AG04449 (cell line): Measurements from ENCODE around the gene CFAP119.
A peak's percentile ranks its signal among the peaks of the same experiment; 100 is the strongest.

Source experiments
- CTCF ChIA-PET: fragments of 350-600 bp; formaldehyde crosslinking; extraction: SDS; loops from one replicate; lab custom pipeline; 2021; ENCODE audit warnings: antibody characterized with exemption; lab: Yijun Ruan, JAX
- POLR2A ChIA-PET: fragments of 400-600, 350-600 bp; formaldehyde crosslinking; extraction: SDS; loops from one replicate; lab custom pipeline; 2020; ENCODE audit warnings: antibody characterized with exemption, inconsistent platforms; lab: Yijun Ruan, JAX
- DNase-seq: peaks from one replicate; pipeline ENCODE4 v3.0.0-alpha.2; 2010; ENCODE audit warnings: low read depth, low spot score
- H3K4me3 ChIP-seq: 2 replicates; pipeline ENCODE4 v1.5.1; 2011; ENCODE audit warnings: low read depth, mild to moderate bottlenecking, control low read depth, low read length
- CTCF ChIP-seq: IDR thresholded peaks from one replicate; pipeline ENCODE4 v1.5.1; 2011; ENCODE audit warnings: mild to moderate bottlenecking, moderate library complexity, low read length, control low read depth, inconsistent platforms; ENCODE audit not compliant: insufficient read depth; ENCODE audit errors: missing control alignments

Gene CFAP119

GRCh38 chr16:30741461-30741914 is 20.4 kb downstream of the CFAP119 start:
- ChIA-PET CTCF (interaction anchor here (0.9 kb wide), 1 partner anchor 12 kb away, joined by 4 read pairs; no protein-coding TSS in a partner anchor), POLR2A (no interaction called here)

DNA sequence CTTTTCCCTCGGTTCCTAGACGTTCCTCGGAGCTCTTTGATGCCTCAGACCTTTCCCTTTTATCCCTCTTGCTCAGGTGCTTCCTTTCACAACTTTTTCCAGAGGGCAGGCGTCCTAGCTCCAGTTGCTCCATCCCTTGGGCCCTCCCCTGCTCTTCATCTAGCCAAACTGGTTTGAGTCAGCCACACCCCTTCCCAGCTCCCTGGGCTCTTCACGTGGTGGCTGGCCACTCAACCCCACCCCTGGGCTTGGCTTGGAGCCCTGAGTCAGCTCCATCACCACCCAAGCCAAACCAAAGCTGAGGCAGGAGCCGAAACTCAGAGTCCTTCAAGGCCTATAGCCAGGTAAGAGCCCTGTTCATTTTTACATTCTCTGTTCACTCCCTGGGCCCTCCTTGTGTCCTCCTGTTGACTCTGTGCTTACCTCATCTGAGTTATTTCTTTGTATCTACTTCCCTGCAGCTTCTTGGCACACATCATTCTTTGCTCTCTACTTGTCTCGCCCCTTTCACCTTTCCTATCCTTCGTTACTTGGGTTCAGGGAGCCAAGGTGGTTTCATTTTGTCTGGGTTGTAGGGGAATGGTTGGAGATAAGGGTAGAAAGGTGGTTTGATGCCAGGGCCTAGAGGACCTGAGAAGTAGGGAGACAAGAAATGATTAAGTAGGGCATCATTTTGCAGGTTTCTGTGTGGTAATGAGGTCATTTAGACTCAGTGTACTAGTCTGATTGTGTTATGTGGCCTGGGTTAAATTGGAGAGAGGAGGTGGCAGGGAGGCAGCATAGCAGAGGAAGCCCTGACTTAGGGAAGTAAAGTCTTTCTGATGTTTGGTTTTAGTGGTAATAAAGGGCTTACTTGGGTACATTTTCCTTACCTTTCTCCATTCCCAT is 21.3 kb downstream of the CFAP119 start:
- POLR2A ChIA-PET = no interaction called here
- DNase-seq = no peak
- no peak for TF ChIP-seq CTCF
- no peak overlapping the region for H3K4me3 ChIP-seq
- CTCF ChIA-PET = interaction anchor here (0.9 kb wide), 1 partner anchor 11 kb away, joined by 4 read pairs; no protein-coding TSS in a partner anchor

More at GRCh38 chr16:30741461-30741914, 20.4 kb downstream of the CFAP119 start:
- TF ChIP-seq CTCF = no peak
- no peak overlapping the region for H3K4me3 ChIP-seq
- DNase-seq = peak; percentile 63

DNA sequence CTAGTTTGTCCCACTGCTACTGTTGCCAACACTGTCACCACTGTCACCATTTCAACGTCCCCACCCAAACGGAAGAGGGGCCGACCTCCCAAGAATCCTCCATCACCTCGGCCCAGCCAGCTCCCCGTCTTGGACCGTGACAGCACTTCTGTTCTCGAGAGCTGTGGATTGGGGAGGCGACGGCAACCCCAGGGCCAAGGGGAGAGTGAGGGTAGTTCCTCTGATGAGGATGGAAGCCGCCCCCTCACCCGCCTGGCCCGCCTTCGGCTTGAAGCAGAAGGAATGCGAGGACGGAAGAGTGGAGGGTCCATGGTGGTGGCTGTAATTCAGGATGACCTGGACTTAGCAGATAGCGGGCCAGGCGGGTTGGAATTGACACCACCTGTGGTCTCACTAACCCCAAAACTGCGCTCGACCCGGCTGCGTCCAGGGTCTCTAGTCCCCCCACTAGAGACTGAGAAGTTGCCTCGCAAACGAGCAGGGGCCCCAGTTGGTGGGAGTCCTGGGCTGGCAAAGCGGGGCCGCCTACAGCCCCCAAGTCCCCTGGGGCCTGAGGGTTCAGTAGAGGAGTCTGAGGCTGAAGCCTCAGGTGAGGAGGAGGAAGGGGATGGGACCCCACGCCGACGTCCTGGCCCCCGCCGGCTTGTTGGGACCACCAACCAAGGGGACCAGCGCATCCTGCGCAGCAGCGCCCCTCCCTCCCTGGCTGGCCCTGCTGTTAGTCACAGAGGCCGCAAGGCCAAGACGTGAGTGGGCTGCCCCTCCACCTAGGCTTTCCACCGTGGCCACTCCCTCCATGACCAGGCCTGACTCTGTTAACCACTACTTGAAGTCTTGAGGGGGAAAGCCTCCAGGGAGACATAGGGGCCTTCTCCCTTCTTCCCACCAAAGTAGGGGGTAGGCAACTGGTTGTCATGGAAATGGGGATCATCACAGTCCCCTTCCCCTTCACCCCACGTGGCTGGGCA is 22.6 kb downstream of the CFAP119 start:
- ChIA-PET CTCF (no interaction called here), POLR2A (no interaction called here)
- no peak overlapping the region for H3K4me3 ChIP-seq
- no peak for DNase-seq
- TF ChIP-seq CTCF = no peak

DNA sequence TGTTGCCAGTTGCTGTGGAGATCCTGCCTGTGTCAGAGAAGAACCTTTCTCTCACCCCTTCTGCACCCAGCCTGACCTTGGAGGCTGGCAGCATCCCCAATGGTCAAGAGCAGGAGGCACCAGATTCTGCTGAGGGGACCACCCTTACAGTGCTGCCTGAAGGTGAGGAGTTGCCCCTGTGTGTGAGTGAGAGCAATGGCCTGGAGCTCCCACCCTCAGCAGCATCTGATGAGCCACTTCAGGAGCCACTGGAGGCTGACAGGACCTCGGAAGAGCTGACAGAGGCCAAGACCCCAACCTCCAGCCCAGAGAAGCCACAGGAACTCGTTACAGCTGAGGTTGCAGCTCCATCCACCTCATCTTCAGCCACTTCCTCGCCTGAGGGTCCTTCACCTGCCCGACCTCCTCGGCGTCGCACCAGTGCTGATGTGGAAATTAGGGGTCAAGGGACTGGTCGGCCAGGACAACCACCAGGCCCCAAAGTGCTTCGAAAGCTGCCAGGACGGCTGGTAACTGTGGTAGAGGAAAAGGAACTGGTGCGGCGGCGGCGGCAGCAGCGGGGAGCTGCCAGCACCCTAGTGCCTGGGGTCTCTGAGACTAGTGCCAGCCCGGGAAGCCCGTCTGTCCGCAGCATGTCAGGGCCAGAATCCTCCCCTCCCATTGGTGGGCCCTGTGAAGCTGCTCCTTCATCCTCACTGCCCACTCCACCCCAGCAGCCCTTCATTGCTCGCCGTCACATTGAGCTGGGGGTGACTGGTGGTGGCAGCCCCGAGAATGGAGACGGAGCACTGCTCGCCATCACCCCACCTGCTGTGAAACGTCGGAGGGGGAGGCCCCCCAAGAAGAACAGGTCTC is 23.8 kb downstream of the CFAP119 start:
- POLR2A ChIA-PET = interaction anchor here (0.9 kb wide), 1 partner anchor 10 kb away, joined by 3 read pairs; the partner anchor contains the start of gene PHKG2
- no peak for TF ChIP-seq CTCF
- CTCF ChIA-PET = no interaction called here
- H3K4me3 ChIP-seq = no peak overlapping the region
- DNase-seq = no peak

DNA sequence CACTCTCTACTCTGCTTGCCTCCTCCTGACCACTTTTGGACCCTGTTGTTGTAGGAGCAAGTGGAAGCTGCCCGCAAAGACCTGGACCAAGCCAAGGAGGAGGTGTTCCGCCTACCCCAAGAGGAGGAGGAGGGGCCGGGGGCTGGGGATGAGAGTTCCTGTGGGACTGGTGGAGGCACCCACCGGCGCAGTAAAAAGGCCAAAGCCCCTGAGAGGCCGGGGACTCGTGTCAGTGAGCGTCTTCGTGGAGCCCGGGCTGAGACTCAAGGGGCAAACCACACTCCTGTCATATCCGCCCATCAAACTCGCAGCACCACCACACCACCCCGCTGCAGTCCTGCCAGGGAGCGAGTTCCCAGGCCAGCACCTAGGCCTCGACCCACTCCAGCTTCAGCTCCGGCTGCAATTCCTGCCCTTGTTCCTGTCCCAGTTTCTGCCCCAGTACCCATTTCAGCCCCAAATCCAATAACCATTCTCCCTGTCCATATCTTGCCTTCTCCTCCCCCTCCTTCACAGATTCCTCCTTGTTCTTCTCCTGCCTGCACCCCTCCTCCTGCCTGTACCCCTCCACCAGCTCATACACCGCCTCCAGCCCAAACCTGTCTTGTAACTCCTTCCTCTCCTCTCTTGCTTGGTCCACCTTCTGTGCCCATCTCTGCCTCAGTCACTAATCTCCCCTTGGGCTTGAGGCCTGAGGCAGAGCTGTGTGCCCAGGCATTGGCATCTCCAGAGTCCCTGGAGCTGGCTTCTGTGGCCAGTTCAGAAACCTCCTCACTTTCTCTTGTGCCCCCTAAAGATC is 24.7 kb downstream of the CFAP119 start:
- ChIA-PET CTCF (interaction anchor here (1.1 kb wide), 1 partner anchor 15 kb away, joined by 3 read pairs; no protein-coding TSS in a partner anchor), POLR2A (interaction anchor here (0.6 to 0.9 kb wide), 2 partner anchors 11 to 19 kb away, joined by 3 read pairs; partner anchors contain the start of gene PHKG2)
- no peak for TF ChIP-seq CTCF
- no peak overlapping the region for H3K4me3 ChIP-seq
- DNase-seq = no peak
